ENCODE results near the gene COA8. TPM values are rescaled to one million over a fixed set of nuclear protein-coding genes. Genes with fewer than 3 reads are reported as not detected.

COA8 gene
- total RNA-seq: 10 to 100 TPM in 2 of 4 donors, 1 to 10 TPM in 1, not detected in 1; 1.5 to 17.1 (median 15.2) TPM

GRCh38 chr14:103562429-103563225 is at the start of gene COA8, which contains the start of gene BAG5:
COA8 (plus strand) TSS chr14:103562960; CDS start chr14:103563002, 42 bp downstream.
BAG5 (minus strand) TSS chr14:103562657; CDS start chr14:103561164, 1,493 bp downstream.
- peaks cover 22 to 57% (median 40%) of the 10 kb centered on the region in 4 donors for H3K4me1 ChIP-seq
- peak within 1 kb of the TSS; percentile 91 to 95 (median 94) for H3K4me3 ChIP-seq
- peak; percentile 73 to 93 (median 93) for TF ChIP-seq POLR2AphosphoS5 (IDR thresholded peaks at IDR 0.05)
- peak in 1 of 5 experiments; percentile 41 for TF ChIP-seq CTCF (IDR thresholded peaks at IDR 0.05)
- TF ChIP-seq EP300 (IDR thresholded peaks at IDR 0.05; ENCODE audit: low read depth): peak; percentile 12
- peak; percentile 88 for TF ChIP-seq POLR2A (IDR thresholded peaks at IDR 0.05)
- intact Hi-C loops (cut with DNase I; ENCODE audit: low total_unique reads): no loop called here
- peak; percentile 88 for DNase-seq
- H3K36me3 ChIP-seq: peaks cover 0 to 20% (median 4%) of the 10 kb centered on the region in 4 donors
- H3K9me3 ChIP-seq: no peaks in the 10 kb centered on the region
- H3K27ac ChIP-seq: peak within 1 kb of the TSS; percentile 95 to 98 (median 97)
- WGBS, 2 donors (ENCODE audit: low coverage in 1 of 2): 2% methylated on average over 10 of the region's 109 CpGs; no CpG with 5 or more reads in 1 of the 2 donors
- H3K27me3 ChIP-seq: no peaks in the 10 kb centered on the region
- in situ Hi-C loops (cut with MboI; ENCODE audit: low pct_ligation_motif_present in 1 of 4, low pct_unique_long_range_greater_than_20kb in 1 of 4, low sequenced_read_pairs in 3 of 4): no loop called here

GRCh38 chr14:103514596-103515421 is 48.0 kb upstream of the COA8 start:
- peaks cover 28 to 40% (median 35%) of the 10 kb centered on the region in 4 donors for H3K4me1 ChIP-seq
- TF ChIP-seq EP300 (IDR thresholded peaks at IDR 0.05; ENCODE audit: low read depth) (no peak), POLR2AphosphoS5 (IDR thresholded peaks at IDR 0.05) (no peak), POLR2A (IDR thresholded peaks at IDR 0.05) (no peak), CTCF (IDR thresholded peaks at IDR 0.05) (no peak)
- intact Hi-C loops (cut with DNase I; ENCODE audit: low total_unique reads): no loop called here
- in situ Hi-C loops (cut with MboI; ENCODE audit: low pct_ligation_motif_present in 1 of 4, low pct_unique_long_range_greater_than_20kb in 1 of 4, low sequenced_read_pairs in 3 of 4): no loop called here
- 82 to 86% methylated on average over 9 to 18 of the region's 18 CpGs for WGBS, 2 donors (ENCODE audit: low coverage in 1 of 2)
- no peaks in the 10 kb centered on the region for H3K27me3 ChIP-seq
- DNase-seq: no peak
- no peak overlapping the region for H3K4me3 ChIP-seq
- peaks cover 0 to 2% (median 0%) of the 10 kb centered on the region in 4 donors for H3K36me3 ChIP-seq
- peak overlapping the region in 1 of 4 donors; percentile 76 for H3K27ac ChIP-seq
- no peaks in the 10 kb centered on the region for H3K9me3 ChIP-seq

- in situ Hi-C loops (cut with MboI; ENCODE audit: low pct_ligation_motif_present in 1 of 4, low pct_unique_long_range_greater_than_20kb in 1 of 4, low sequenced_read_pairs in 3 of 4) (no loop called here), intact Hi-C loops (cut with DNase I; ENCODE audit: low total_unique reads) (no loop called here)
- Histone ChIP-seq H3K4me1 (peaks cover 36 to 58% (median 45%) of the 10 kb centered on the region in 4 donors), H3K27ac (no peak overlapping the region), H3K27me3 (no peaks in the 10 kb centered on the region), H3K36me3 (peaks cover 0 to 4% (median 0%) of the 10 kb centered on the region in 4 donors), H3K9me3 (no peaks in the 10 kb centered on the region), H3K4me3 (no peak overlapping the region)
- WGBS, 2 donors (ENCODE audit: low coverage in 1 of 2): 72% methylated on average over 10 of the region's 10 CpGs; no CpG with 5 or more reads in 1 of the 2 donors
- no peak for DNase-seq
- TF ChIP-seq POLR2AphosphoS5 (IDR thresholded peaks at IDR 0.05): no peak
- no peak for TF ChIP-seq CTCF (IDR thresholded peaks at IDR 0.05)
- TF ChIP-seq POLR2A (IDR thresholded peaks at IDR 0.05): no peak
- no peak for TF ChIP-seq EP300 (IDR thresholded peaks at IDR 0.05; ENCODE audit: low read depth)
Measured at GRCh38 chr14:103516426-103517173, 46.2 kb upstream of the COA8 start.

Measured in transverse colon (tissue), 4 donors.